GM12865 (cell line): ENCODE measurements around the gene CGB5.
A peak's percentile ranks its signal among the peaks of the same experiment; 100 is the strongest.
"Not testable (repeated sequence)": the region's sequence is repeated elsewhere in the genome, so short reads cannot be mapped to it uniquely, and the experiment has no call there.

Source experiments
- DNase-seq: peaks from one replicate; pipeline ENCODE4 v3.0.0; 2010; ENCODE audit warnings: low read depth
- H3K4me3 ChIP-seq: 2 replicates; pipeline ENCODE4 v1.5.1; 2011; ENCODE audit warnings: mild to moderate bottlenecking, low read depth, low read length, control low read depth
- CTCF ChIP-seq: IDR thresholded peaks from 2 replicates; pipeline ENCODE4 v1.5.1; 2011; ENCODE audit warnings: low read length, control low read depth, low read depth, inconsistent platforms; ENCODE audit not compliant: insufficient read depth; ENCODE audit errors: missing control alignments

Gene CGB5

GRCh38 chr19:49042177-49042576, 1.5 kb upstream of the CGB5 start:
- DNase-seq, result no peak

DNA sequence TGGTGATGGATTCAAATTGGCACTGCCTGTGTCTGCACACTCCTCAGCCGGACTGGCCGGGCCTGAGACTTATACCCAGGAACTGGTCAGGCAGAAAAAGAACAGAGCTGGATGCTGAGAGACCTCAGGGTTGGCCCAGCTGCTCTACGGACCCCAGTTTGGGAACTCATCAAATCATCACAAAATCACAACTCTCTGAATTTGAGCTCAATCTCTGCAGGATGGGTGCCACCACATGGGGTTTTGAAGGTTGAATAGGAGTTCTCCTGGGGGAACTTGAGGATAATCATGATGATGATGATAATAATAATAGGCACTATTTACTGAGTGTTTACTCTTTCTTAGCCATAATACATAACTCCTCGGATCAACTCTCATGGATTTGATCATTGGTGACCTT, 982 bp upstream of the CGB5 start:
- not testable (repeated sequence) for DNase-seq, H3K4me3 ChIP-seq

More at GRCh38 chr19:49042177-49042576, 1.5 kb upstream of the CGB5 start:
- no peak for TF ChIP-seq CTCF
- no peak overlapping the region for H3K4me3 ChIP-seq

GRCh38 chr19:49049011-49049410, 5.4 kb downstream of the CGB5 start, which contains the start of gene CGB8:
Gene CGB8, minus strand, starts transcription at chr19:49049111. Its CDS starts 372 bp downstream, at chr19:49048739.
- not testable (repeated sequence) for DNase-seq, H3K4me3 ChIP-seq

- DNase-seq, result not testable (repeated sequence)
These were observed 6.2 kb downstream of the CGB5 start for GRCh38 chr19:49049834-49050233.

GRCh38 chr19:49050376-49051033, 6.9 kb downstream of the CGB5 start:
- H3K4me3 ChIP-seq, DNase-seq: not testable (repeated sequence)

More at GRCh38 chr19:49049834-49050233, 6.2 kb downstream of the CGB5 start:
- H3K4me3 ChIP-seq, result not testable (repeated sequence)

- DNase-seq, result peak; percentile 45
- TF ChIP-seq CTCF, result peak; percentile 13
- peak overlapping the region; percentile 52 for H3K4me3 ChIP-seq
These were observed 12.7 kb downstream of the CGB5 start for GRCh38 chr19:49056101-49056901.

DNA sequence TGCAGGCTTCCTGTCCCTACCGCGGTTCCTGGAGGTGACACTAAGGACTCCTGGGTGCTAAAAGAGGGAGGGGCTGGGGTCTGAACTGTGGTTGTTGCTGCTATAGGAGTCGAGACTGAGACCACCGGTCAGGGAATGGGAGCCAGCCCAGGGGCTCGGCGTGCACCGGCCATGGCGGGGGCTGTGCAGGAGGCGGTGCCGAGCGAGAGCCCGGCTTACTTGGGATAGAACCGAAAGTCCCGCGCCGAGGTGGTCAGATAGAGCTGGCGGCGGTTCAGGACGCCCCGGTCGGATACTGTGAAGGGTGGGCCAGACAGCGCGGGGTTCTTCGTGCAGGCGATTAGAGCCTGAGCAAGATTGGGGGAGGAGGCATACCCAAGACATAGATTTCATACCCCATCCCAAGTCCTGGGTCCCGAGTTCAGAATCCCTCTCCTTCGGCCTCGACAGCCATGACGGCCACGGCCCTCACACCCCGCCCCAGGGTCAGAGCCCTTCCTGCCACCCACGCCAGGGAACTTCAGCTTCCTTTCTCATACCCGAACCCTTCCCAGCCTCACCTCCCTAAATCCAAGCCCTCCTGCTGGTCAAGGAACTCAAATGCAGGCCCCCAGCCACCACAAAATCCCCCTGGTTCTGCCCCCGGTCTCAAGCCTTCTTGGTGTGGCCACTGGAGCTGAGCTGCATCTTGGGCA, 13.4 kb downstream of the CGB5 start:
- not testable (repeated sequence) for H3K4me3 ChIP-seq, DNase-seq

DNA sequence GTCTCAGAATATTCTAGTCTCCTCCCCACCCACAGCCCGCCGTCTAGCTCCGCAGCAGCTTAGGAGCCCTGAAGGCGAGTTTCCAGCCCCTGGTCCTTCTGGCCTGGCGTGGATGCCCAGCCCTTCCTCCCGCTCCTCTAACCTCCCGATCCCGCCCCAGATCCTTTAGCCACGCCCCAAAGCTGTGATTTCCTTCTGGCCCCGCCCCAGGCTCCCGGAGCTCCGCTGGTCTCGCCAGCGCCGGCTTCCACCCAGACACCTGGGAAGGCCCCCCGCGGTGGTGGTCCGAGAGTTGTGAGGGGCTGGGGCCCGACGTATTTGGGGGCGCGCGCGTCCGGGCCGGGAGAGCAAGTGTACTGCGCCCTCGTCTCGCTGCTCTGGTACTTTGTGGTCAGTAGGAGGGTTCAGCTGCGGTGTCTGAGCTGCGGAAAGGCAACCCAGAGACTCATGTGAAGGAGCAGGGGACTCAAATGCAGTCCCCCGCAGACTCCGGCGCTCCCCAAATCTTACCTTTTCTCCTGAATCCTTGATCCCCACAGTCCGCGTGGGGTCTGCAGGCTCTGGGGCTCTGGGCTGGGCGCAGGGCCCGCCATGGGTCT, 14.1 kb downstream of the CGB5 start, which contains the start of gene CGB7:
CGB7 (minus strand) TSS at position 114 of the 599 bp plus-strand sequence. CDS start 2,374 bp downstream, outside the sequence.
- no peak within 1 kb of the TSS for H3K4me3 ChIP-seq
- no peak for TF ChIP-seq CTCF
- DNase-seq, result no peak

- no peak for TF ChIP-seq CTCF
- no peak overlapping the region for H3K4me3 ChIP-seq
- peak; percentile 34 for DNase-seq
These were observed 14.9 kb downstream of the CGB5 start for GRCh38 chr19:49058562-49058961.
